H9 (cell line): ENCODE data around the gene ERICH2. TPM values are rescaled to one million over a fixed set of nuclear protein-coding genes. Genes with fewer than 3 reads are reported as not detected.

Experiments
- DNase-seq: peaks from one replicate; pipeline ENCODE4 v3.0.0-alpha.2; 2017
- H2AFZ ChIP-seq: one replicate; pipeline ENCODE4 v1.6.1; 2013; ENCODE audit warnings: mild to moderate bottlenecking, low read length, control low read depth, moderate library complexity
- H2AK5ac ChIP-seq: 2 replicates; pipeline ENCODE4 v1.6.1; 2013; ENCODE audit warnings: low read length, control low read depth, mixed read lengths; ENCODE audit not compliant: insufficient read length
- H2BK120ac ChIP-seq: one replicate; pipeline ENCODE4 v1.6.1; 2013; ENCODE audit warnings: low read depth, mild to moderate bottlenecking, low read length, control low read depth, inconsistent platforms; ENCODE audit not compliant: poor library complexity, severe bottlenecking
- H2BK12ac ChIP-seq: 2 replicates; pipeline ENCODE4 v1.6.1; 2013; ENCODE audit warnings: low read length, control low read depth, mixed read lengths, low read depth; ENCODE audit not compliant: insufficient read length
- H2BK15ac ChIP-seq: 2 replicates; pipeline ENCODE4 v1.6.1; 2013; ENCODE audit warnings: low read depth, low read length, control low read depth
- H2BK20ac ChIP-seq: one replicate; pipeline ENCODE4 v1.6.1; 2013; ENCODE audit warnings: low read depth, mild to moderate bottlenecking, low read length, control low read depth, inconsistent platforms; ENCODE audit not compliant: poor library complexity, severe bottlenecking
- H2BK5ac ChIP-seq: 2 replicates; pipeline ENCODE4 v1.6.1; 2013; ENCODE audit warnings: low read length, control low read depth, mixed read lengths; ENCODE audit not compliant: insufficient read length
- H3K14ac ChIP-seq: 2 replicates; pipeline ENCODE4 v1.6.1; 2013; ENCODE audit warnings: low read length, control low read depth; ENCODE audit not compliant: insufficient read depth
- H3K18ac ChIP-seq: 2 replicates; pipeline ENCODE4 v1.6.1; 2013; ENCODE audit warnings: low read depth, mild to moderate bottlenecking, mixed read lengths, low read length, control low read depth; ENCODE audit not compliant: insufficient read length
- H3K23ac ChIP-seq: 2 replicates; pipeline ENCODE4 v1.6.1; 2013; ENCODE audit warnings: low read length, control low read depth, mixed read lengths, low read depth; ENCODE audit not compliant: insufficient read length
- H3K23me2 ChIP-seq: 2 replicates; pipeline ENCODE4 v1.6.1; 2013; ENCODE audit warnings: low read depth, mild to moderate bottlenecking, mixed read lengths, low read length, control low read depth; ENCODE audit not compliant: insufficient read length, poor library complexity, severe bottlenecking
- H3K27ac ChIP-seq: 2 replicates; pipeline ENCODE4 v1.5.1; 2013; ENCODE audit warnings: low read length, control low read depth, mixed read lengths, low read depth; ENCODE audit not compliant: insufficient read length
- H3K27me3 ChIP-seq: 2 replicates; pipeline ENCODE4 v1.6.1; 2013; ENCODE audit warnings: low read length, control low read depth, inconsistent platforms; ENCODE audit not compliant: insufficient read depth
- H3K4ac ChIP-seq: 2 replicates; pipeline ENCODE4 v1.6.1; 2013; ENCODE audit warnings: low read depth, mild to moderate bottlenecking, control low read depth, inconsistent platforms, low read length, moderate library complexity
- H3K4me1 ChIP-seq: 2 replicates; pipeline ENCODE4 v1.6.1; 2013; ENCODE audit warnings: low read length, control low read depth, inconsistent platforms; ENCODE audit not compliant: insufficient read depth
- H3K4me2 ChIP-seq: 2 replicates; pipeline ENCODE4 v1.6.1; 2013; ENCODE audit warnings: low read length, control low read depth, mixed read lengths; ENCODE audit not compliant: insufficient read length, insufficient read depth
- H3K56ac ChIP-seq: 2 replicates; pipeline ENCODE4 v1.6.1; 2013; ENCODE audit warnings: low read depth, mild to moderate bottlenecking, mixed read lengths, low read length, control low read depth; ENCODE audit not compliant: insufficient read length
- H3K79me1 ChIP-seq: 2 replicates; pipeline ENCODE4 v1.6.1; 2013; ENCODE audit warnings: low read depth, mild to moderate bottlenecking, moderate library complexity, low read length, control low read depth, inconsistent platforms; ENCODE audit not compliant: insufficient read depth, poor library complexity, severe bottlenecking
- H3K79me2 ChIP-seq: 2 replicates; pipeline ENCODE4 v1.6.1; 2013; ENCODE audit warnings: low read length, control low read depth, inconsistent platforms; ENCODE audit not compliant: insufficient read depth
- H3K9ac ChIP-seq: 2 replicates; pipeline ENCODE4 v1.6.1; 2013; ENCODE audit warnings: low read length, control low read depth, mixed read lengths; ENCODE audit not compliant: insufficient read length; ENCODE audit errors: extremely low read depth
- H3K9me3 ChIP-seq: one replicate; pipeline ENCODE4 v1.6.1; 2013; ENCODE audit warnings: low read depth, low read length, inconsistent platforms; ENCODE audit not compliant: control insufficient read depth
- H3T11ph ChIP-seq: one replicate; pipeline ENCODE4 v1.6.1; 2013; ENCODE audit warnings: mild to moderate bottlenecking, low read length, control low read depth, inconsistent platforms
- H4K20me1 ChIP-seq: one replicate; pipeline ENCODE4 v1.6.1; 2013; ENCODE audit not compliant: control insufficient read depth, insufficient read length, insufficient read depth
- H4K5ac ChIP-seq: 2 replicates; pipeline ENCODE4 v1.6.1; 2013; ENCODE audit warnings: low read depth, mild to moderate bottlenecking, mixed read lengths, low read length, control low read depth; ENCODE audit not compliant: insufficient read length
- H4K8ac ChIP-seq: replicated peaks from 2 replicates; pipeline ENCODE4 v1.6.1; 2013; ENCODE audit warnings: low read length, control low read depth, mixed read lengths, low read depth; ENCODE audit not compliant: insufficient read length
- H4K91ac ChIP-seq: 2 replicates; pipeline ENCODE4 v1.6.1; 2013; ENCODE audit warnings: low read depth, mild to moderate bottlenecking, moderate library complexity, mixed read lengths, low read length, control low read depth; ENCODE audit not compliant: insufficient read length
- H3K27ac Mint-ChIP-seq, 3 experiments: 2 replicates in 2 of 3; 3 replicates in 1 of 3; pipeline ENCODE4 v1.8.0; 2020 to 2021; ENCODE audit warnings: mixed read lengths in 3 of 3, mild to moderate bottlenecking in 1 of 3, moderate library complexity in 1 of 3
- H3K27me3 Mint-ChIP-seq: 2 replicates; pipeline ENCODE4 v1.8.0; 2021; ENCODE audit warnings: low read depth, mild to moderate bottlenecking, moderate library complexity, mixed read lengths
- H3K36me3 Mint-ChIP-seq, 3 experiments: 2 replicates in 2 of 3; 3 replicates in 1 of 3; pipeline ENCODE4 v1.8.0; 2020 to 2021; ENCODE audit warnings: low read depth in 3 of 3, mixed read lengths in 3 of 3; ENCODE audit not compliant: insufficient read depth in 1 of 3
- H3K4me1 Mint-ChIP-seq, 2 experiments: 2 replicates each; pipeline ENCODE4 v1.8.0; 2020; ENCODE audit warnings: mixed read lengths in 2 of 2
- H3K4me3 Mint-ChIP-seq, 2 experiments: 2 replicates in 1 of 2; 3 replicates in 1 of 2; pipeline ENCODE4 v1.8.0; 2020 to 2021; ENCODE audit warnings: mild to moderate bottlenecking in 2 of 2, mixed read lengths in 2 of 2, moderate library complexity in 1 of 2
- H3K9me3 Mint-ChIP-seq, 2 experiments: 2 replicates in 1 of 2; 3 replicates in 1 of 2; pipeline ENCODE4 v1.8.0; 2020; ENCODE audit warnings: mild to moderate bottlenecking in 2 of 2, mixed read lengths in 2 of 2, moderate library complexity in 1 of 2
- WGBS: extraction: QIAGEN DNeasy Blood & Tissue Kit; methylation state at CpG from one replicate; pipeline ENCODE4 v1.1.7; 2013; ENCODE audit warnings: missing lambda C conversion rate, low lambda C conversion rate, mixed read lengths; ENCODE audit not compliant: insufficient read length; ENCODE audit errors: extremely low coverage; 5-methylcytosine and 5-hydroxymethylcytosine counted together
- total RNA-seq: library from RNA; stranded (reverse); gene quantifications from 2 replicates; pipeline ENCODE4 v1.2.1, GENCODE V29; 2021
- TF ChIP-seq, protein P1 (sequence below): fragments of 200-600 bp; sonication (generic); conservative IDR thresholded peaks from 3 replicates; pipeline ENCODE4 v1.8.0; 2021; ENCODE audit warnings: antibody characterized with exemption, mild to moderate bottlenecking

Gene ERICH2
- total RNA-seq, 1 experiment from 2014 or later = 1.2 TPM

DNA sequence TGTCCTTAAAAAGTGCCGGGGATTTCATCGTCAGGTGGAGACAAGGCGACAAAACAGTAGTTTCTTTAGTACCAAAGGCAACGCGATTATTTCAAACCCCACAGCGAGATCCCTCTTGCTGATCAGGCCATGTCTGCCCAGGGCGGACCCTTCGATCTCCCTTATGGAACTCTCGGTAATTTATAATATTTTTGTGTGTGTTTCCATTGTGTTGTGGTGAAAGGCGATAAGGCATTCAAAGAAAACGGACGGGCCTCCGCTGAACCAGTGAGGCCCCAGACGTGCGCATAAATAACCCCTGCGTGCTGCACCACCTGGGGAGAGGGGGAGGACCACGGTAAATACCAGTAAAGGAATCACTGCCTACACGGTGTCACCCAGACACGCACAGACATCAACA lies 45.1 kb downstream of the ERICH2 start:
- peaks cover 78% of the 10 kb centered on the region for H3K27me3 Mint-ChIP-seq
- no peak overlapping the region for H3K56ac ChIP-seq
- no peak overlapping the region for H2BK120ac ChIP-seq
- H3K4me1 ChIP-seq = no peaks in the 10 kb centered on the region; the same call in 1 of the 2 replicates
- no peak overlapping the region for H3K23ac ChIP-seq
- H3K9me3 ChIP-seq = no peaks in the 10 kb centered on the region
- peaks cover 2% of the 10 kb centered on the region for H4K20me1 ChIP-seq
- no peak overlapping the region for H3K14ac ChIP-seq
- H2AFZ ChIP-seq = no peak overlapping the region
- H3K9me3 Mint-ChIP-seq = peaks cover 3 to 4% of the 10 kb centered on the region in 2 experiments; a peak in 1 of 5 replicates
- H4K8ac ChIP-seq = no peak overlapping the region
- H3K23me2 ChIP-seq = peaks cover 48% of the 10 kb centered on the region
- no peak overlapping the region for H3K4ac ChIP-seq
- H4K91ac ChIP-seq = no peak overlapping the region
- H3K27me3 ChIP-seq = peaks cover 60% of the 10 kb centered on the region
- peak overlapping the region; percentile 70 for H3K4me2 ChIP-seq
- H3K27ac ChIP-seq = no peak overlapping the region
- no peak overlapping the region for H2BK15ac ChIP-seq
- no peaks in the 10 kb centered on the region; a peak in 1 of 7 replicates for H3K36me3 Mint-ChIP-seq
- H3T11ph ChIP-seq = no peak overlapping the region
- WGBS = no CpG with 5 or more reads among the region's 19 CpGs
- H3K27ac Mint-ChIP-seq = peak overlapping the region in 1 of 3 experiments; percentile 93; a peak in 1 of 7 replicates
- no peak overlapping the region for H4K5ac ChIP-seq
- no peak overlapping the region for H2BK5ac ChIP-seq
- no peak overlapping the region for H2AK5ac ChIP-seq
- no peak overlapping the region for H3K18ac ChIP-seq
- H3K79me1 ChIP-seq = no peaks in the 10 kb centered on the region
- peak overlapping the region; percentile 63 to 82 for H3K4me3 Mint-ChIP-seq
- no peak overlapping the region for H2BK12ac ChIP-seq
- no peaks in the 10 kb centered on the region for H3K79me2 ChIP-seq
- TF ChIP-seq, protein P1, sequence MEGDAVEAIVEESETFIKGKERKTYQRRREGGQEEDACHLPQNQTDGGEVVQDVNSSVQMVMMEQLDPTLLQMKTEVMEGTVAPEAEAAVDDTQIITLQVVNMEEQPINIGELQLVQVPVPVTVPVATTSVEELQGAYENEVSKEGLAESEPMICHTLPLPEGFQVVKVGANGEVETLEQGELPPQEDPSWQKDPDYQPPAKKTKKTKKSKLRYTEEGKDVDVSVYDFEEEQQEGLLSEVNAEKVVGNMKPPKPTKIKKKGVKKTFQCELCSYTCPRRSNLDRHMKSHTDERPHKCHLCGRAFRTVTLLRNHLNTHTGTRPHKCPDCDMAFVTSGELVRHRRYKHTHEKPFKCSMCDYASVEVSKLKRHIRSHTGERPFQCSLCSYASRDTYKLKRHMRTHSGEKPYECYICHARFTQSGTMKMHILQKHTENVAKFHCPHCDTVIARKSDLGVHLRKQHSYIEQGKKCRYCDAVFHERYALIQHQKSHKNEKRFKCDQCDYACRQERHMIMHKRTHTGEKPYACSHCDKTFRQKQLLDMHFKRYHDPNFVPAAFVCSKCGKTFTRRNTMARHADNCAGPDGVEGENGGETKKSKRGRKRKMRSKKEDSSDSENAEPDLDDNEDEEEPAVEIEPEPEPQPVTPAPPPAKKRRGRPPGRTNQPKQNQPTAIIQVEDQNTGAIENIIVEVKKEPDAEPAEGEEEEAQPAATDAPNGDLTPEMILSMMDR = no peak
- DNase-seq = no peak
- H3K9ac ChIP-seq = no peak overlapping the region
- H3K4me1 Mint-ChIP-seq = peaks cover 46 to 49% of the 10 kb centered on the region in 2 experiments
- H2BK20ac ChIP-seq = no peak overlapping the region
